WTC11 (cell line): Measurements from ENCODE around the gene MPC1. TPM values are rescaled to one million over a fixed set of nuclear protein-coding genes. Genes with fewer than 3 reads are reported as not detected.

Experiments
- CREM ChIP-seq: sonication (generic); formaldehyde crosslinking; IDR thresholded peaks from 2 replicates; pipeline ENCODE4 v1.8.1; 2022; ENCODE audit warnings: mild to moderate bottlenecking, missing genetic modification reagents, moderate library complexity
- ESRRA ChIP-seq: sonication (generic); formaldehyde crosslinking; IDR thresholded peaks from 2 replicates; pipeline ENCODE4 v1.8.1; 2022; ENCODE audit warnings: mild to moderate bottlenecking, missing genetic modification reagents, borderline replicate concordance
- ETV6 ChIP-seq: sonication (generic); formaldehyde crosslinking; IDR thresholded peaks from 2 replicates; pipeline ENCODE4 v1.8.1; 2022; ENCODE audit warnings: mild to moderate bottlenecking, missing genetic modification reagents
- GABPB1 ChIP-seq: sonication (generic); formaldehyde crosslinking; IDR thresholded peaks from 2 replicates; pipeline ENCODE4 v1.8.1; 2023; ENCODE audit warnings: mild to moderate bottlenecking, missing genetic modification reagents
- GRHL2 ChIP-seq: fragments of 250-450 bp; sonication (Bioruptor Pico); IDR thresholded peaks from 2 replicates; pipeline ENCODE4 v1.8.0; 2022; ENCODE audit warnings: mild to moderate bottlenecking, moderate library complexity; ENCODE audit not compliant: insufficient replicate concordance, severe bottlenecking
- GTF2I ChIP-seq: fragments of 250-450 bp; sonication (Bioruptor Pico); conservative IDR thresholded peaks from 2 replicates; pipeline ENCODE4 v1.4.0; 2021; ENCODE audit warnings: mild to moderate bottlenecking
- IRF2 ChIP-seq: sonication (generic); formaldehyde crosslinking; IDR thresholded peaks from 2 replicates; pipeline ENCODE4 v1.8.0; 2022; ENCODE audit warnings: low read depth, missing genetic modification reagents, borderline replicate concordance
- NFATC4 ChIP-seq: fragments of 250-450 bp; sonication (Bioruptor Pico); IDR thresholded peaks from 2 replicates; pipeline ENCODE4 v1.9.0; 2021; ENCODE audit warnings: mild to moderate bottlenecking
- NR3C1 ChIP-seq: sonication (generic); formaldehyde crosslinking; conservative IDR thresholded peaks from 2 replicates; pipeline ENCODE4 v1.8.1; 2023; ENCODE audit warnings: low read depth, mild to moderate bottlenecking, missing genetic modification reagents
- RELA ChIP-seq: sonication (generic); formaldehyde crosslinking; IDR thresholded peaks from 2 replicates; pipeline ENCODE4 v1.8.1; 2022; ENCODE audit warnings: missing genetic modification reagents, mild to moderate bottlenecking, borderline replicate concordance
- SP1 ChIP-seq: sonication (generic); formaldehyde crosslinking; conservative IDR thresholded peaks from 2 replicates; pipeline ENCODE4 v1.8.1; 2022; ENCODE audit warnings: missing genetic modification reagents
- ZNF121 ChIP-seq: sonication (generic); formaldehyde crosslinking; IDR thresholded peaks from 2 replicates; pipeline ENCODE4 v1.8.0; 2023; ENCODE audit warnings: missing genetic modification reagents
- ZNF416 ChIP-seq: fragments of 250-450 bp; sonication (Bioruptor Pico); IDR thresholded peaks from 2 replicates; pipeline ENCODE4 v1.9.0; 2021; ENCODE audit warnings: mild to moderate bottlenecking, inconsistent platforms
- ZNF671 ChIP-seq: fragments of 250-450 bp; sonication (Bioruptor Pico); IDR thresholded peaks from 2 replicates; pipeline ENCODE4 v1.8.0; 2021; ENCODE audit warnings: mild to moderate bottlenecking
- total RNA-seq: library from RNA; stranded (reverse); gene quantifications from 3 replicates; pipeline ENCODE4 v1.2.3, GENCODE V29; 2021
- TF ChIP-seq, protein P1 (sequence below): fragments of 250-450 bp; sonication (Bioruptor Pico); IDR thresholded peaks from 2 replicates; pipeline ENCODE4 v1.9.0; 2021; ENCODE audit warnings: mild to moderate bottlenecking
- TF ChIP-seq, protein P2 (sequence below): sonication (generic); formaldehyde crosslinking; conservative IDR thresholded peaks from 2 replicates; pipeline ENCODE4 v1.8.1; 2022; ENCODE audit warnings: mild to moderate bottlenecking, missing genetic modification reagents
- TF ChIP-seq, protein P3 (sequence below): sonication (generic); formaldehyde crosslinking; IDR thresholded peaks from 2 replicates; pipeline ENCODE4 v1.8.0; 2022; ENCODE audit warnings: mild to moderate bottlenecking, missing genetic modification reagents
- TF ChIP-seq, protein P4 (sequence below): sonication (generic); formaldehyde crosslinking; IDR thresholded peaks from 2 replicates; pipeline ENCODE4 v1.8.0; 2023; ENCODE audit warnings: missing genetic modification reagents, mild to moderate bottlenecking, borderline replicate concordance
- TF ChIP-seq, protein P5 (sequence below): fragments of 250-450 bp; sonication (Bioruptor Pico); conservative IDR thresholded peaks from 2 replicates; pipeline ENCODE4 v1.9.0; 2021; ENCODE audit warnings: mild to moderate bottlenecking
- TF ChIP-seq, protein P6 (sequence below): sonication (generic); formaldehyde crosslinking; IDR thresholded peaks from 2 replicates; pipeline ENCODE4 v1.8.0; 2023; ENCODE audit warnings: missing genetic modification reagents
- TF ChIP-seq, protein P7 (sequence below): sonication (generic); formaldehyde crosslinking; IDR thresholded peaks from 2 replicates; pipeline ENCODE4 v1.8.1; 2022; ENCODE audit warnings: missing genetic modification reagents, borderline replicate concordance
- TF ChIP-seq, protein P8 (sequence below): sonication (generic); formaldehyde crosslinking; IDR thresholded peaks from 2 replicates; pipeline ENCODE4 v1.8.1; 2023; ENCODE audit warnings: mild to moderate bottlenecking, missing genetic modification reagents, moderate library complexity

MPC1 gene
- total RNA-seq, 1 experiment from 2014 or later: 10.7 TPM

DNA sequence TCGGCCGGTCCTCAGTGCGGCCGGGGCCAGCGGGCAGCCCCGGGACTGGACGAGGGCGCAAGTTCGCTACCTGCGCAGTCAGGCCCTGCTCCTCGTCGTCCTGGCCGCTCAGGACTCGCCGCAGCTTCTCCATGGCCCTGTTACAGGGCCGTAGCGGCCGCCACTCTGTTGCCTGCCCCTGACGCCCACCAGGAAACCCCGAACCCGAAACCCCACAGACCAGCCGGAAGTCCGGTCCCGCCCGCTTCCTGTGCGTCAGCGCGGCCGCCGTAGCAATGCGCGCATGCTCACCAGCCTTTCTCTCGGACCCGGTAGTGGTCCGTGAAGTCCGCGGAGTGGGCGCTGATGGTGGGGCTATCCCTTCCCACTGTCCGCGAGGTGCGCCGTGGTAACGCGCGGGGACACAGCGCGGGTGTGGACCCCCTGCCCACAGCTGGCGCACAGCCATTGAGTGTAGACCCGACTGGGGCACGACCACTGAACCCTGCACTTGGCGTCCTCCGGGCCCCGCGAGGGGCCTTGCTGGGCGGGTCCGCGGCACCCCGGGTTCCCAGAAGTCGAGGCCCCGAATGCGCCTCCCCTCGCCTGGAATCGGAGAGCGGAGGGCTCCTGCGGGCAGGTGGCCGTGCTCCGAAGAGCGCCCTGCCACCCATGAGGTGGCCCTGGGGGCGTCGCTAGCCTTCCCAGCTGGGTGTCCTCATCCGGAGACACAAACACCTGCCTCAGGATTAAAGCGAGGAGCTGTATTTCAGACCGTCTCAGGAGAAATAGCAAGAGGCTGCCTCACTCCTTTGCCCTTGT, 40.2 kb downstream of the MPC1 start, which contains the start of gene SFT2D1 (continued):
- TF ChIP-seq, protein P1, sequence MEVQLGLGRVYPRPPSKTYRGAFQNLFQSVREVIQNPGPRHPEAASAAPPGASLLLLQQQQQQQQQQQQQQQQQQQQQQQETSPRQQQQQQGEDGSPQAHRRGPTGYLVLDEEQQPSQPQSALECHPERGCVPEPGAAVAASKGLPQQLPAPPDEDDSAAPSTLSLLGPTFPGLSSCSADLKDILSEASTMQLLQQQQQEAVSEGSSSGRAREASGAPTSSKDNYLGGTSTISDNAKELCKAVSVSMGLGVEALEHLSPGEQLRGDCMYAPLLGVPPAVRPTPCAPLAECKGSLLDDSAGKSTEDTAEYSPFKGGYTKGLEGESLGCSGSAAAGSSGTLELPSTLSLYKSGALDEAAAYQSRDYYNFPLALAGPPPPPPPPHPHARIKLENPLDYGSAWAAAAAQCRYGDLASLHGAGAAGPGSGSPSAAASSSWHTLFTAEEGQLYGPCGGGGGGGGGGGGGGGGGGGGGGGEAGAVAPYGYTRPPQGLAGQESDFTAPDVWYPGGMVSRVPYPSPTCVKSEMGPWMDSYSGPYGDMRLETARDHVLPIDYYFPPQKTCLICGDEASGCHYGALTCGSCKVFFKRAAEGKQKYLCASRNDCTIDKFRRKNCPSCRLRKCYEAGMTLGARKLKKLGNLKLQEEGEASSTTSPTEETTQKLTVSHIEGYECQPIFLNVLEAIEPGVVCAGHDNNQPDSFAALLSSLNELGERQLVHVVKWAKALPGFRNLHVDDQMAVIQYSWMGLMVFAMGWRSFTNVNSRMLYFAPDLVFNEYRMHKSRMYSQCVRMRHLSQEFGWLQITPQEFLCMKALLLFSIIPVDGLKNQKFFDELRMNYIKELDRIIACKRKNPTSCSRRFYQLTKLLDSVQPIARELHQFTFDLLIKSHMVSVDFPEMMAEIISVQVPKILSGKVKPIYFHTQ (CRISPR knock-in tag): no peak
- TF ChIP-seq, protein P2, sequence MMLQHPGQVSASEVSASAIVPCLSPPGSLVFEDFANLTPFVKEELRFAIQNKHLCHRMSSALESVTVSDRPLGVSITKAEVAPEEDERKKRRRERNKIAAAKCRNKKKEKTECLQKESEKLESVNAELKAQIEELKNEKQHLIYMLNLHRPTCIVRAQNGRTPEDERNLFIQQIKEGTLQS (CRISPR knock-in tag): no peak
- TF ChIP-seq GABPB1 (CRISPR knock-in tag): peak; percentile 66
- TF ChIP-seq, protein P3, sequence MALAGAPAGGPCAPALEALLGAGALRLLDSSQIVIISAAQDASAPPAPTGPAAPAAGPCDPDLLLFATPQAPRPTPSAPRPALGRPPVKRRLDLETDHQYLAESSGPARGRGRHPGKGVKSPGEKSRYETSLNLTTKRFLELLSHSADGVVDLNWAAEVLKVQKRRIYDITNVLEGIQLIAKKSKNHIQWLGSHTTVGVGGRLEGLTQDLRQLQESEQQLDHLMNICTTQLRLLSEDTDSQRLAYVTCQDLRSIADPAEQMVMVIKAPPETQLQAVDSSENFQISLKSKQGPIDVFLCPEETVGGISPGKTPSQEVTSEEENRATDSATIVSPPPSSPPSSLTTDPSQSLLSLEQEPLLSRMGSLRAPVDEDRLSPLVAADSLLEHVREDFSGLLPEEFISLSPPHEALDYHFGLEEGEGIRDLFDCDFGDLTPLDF (CRISPR knock-in tag): no peak
- TF ChIP-seq, protein P4, sequence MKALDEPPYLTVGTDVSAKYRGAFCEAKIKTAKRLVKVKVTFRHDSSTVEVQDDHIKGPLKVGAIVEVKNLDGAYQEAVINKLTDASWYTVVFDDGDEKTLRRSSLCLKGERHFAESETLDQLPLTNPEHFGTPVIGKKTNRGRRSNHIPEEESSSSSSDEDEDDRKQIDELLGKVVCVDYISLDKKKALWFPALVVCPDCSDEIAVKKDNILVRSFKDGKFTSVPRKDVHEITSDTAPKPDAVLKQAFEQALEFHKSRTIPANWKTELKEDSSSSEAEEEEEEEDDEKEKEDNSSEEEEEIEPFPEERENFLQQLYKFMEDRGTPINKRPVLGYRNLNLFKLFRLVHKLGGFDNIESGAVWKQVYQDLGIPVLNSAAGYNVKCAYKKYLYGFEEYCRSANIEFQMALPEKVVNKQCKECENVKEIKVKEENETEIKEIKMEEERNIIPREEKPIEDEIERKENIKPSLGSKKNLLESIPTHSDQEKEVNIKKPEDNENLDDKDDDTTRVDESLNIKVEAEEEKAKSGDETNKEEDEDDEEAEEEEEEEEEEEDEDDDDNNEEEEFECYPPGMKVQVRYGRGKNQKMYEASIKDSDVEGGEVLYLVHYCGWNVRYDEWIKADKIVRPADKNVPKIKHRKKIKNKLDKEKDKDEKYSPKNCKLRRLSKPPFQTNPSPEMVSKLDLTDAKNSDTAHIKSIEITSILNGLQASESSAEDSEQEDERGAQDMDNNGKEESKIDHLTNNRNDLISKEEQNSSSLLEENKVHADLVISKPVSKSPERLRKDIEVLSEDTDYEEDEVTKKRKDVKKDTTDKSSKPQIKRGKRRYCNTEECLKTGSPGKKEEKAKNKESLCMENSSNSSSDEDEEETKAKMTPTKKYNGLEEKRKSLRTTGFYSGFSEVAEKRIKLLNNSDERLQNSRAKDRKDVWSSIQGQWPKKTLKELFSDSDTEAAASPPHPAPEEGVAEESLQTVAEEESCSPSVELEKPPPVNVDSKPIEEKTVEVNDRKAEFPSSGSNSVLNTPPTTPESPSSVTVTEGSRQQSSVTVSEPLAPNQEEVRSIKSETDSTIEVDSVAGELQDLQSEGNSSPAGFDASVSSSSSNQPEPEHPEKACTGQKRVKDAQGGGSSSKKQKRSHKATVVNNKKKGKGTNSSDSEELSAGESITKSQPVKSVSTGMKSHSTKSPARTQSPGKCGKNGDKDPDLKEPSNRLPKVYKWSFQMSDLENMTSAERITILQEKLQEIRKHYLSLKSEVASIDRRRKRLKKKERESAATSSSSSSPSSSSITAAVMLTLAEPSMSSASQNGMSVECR (CRISPR knock-in tag): peak; percentile 61; the same call in 1 of the 2 replicates
- TF ChIP-seq, protein P5, sequence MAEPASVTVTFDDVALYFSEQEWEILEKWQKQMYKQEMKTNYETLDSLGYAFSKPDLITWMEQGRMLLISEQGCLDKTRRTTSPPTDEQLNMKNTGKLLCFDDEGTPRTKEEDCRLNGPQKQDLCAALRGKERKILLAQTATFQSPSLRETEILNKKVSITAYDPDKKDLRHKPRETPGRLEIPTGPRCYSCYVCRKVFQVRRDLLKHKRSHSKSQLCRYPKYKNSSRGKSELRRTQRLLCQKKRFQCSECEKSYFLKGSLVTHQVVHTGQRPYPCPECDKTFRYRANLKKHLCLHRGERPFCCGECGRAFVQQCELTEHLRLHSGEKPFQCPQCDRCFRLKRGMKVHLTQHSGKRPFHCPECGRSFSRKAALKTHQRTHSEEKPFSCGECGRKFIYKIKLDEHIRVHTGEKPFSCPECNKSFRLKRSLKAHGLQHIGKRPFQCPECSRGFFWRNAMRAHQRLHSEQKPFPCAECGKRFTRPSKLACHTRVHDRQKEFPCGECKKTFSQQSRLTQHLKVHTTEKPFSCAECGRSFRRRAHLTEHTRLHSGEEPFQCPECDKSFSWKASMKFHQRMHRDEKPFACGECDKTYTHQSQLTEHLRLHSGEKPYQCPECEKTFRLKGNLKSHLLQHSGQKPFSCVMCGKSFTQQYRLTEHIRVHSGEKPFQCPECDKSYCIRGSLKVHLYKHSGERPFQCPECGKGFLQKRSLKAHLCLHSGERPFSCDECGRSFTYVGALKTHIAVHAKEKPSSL (CRISPR knock-in tag): no peak
- no peak for TF ChIP-seq GRHL2 (CRISPR knock-in tag)
- no peak for TF ChIP-seq NFATC4 (CRISPR knock-in tag)
- TF ChIP-seq, protein P6, sequence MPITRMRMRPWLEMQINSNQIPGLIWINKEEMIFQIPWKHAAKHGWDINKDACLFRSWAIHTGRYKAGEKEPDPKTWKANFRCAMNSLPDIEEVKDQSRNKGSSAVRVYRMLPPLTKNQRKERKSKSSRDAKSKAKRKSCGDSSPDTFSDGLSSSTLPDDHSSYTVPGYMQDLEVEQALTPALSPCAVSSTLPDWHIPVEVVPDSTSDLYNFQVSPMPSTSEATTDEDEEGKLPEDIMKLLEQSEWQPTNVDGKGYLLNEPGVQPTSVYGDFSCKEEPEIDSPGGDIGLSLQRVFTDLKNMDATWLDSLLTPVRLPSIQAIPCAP (CRISPR knock-in tag): no peak
- TF ChIP-seq ESRRA (CRISPR knock-in tag): 0 out of 2 replicates have a peak, but pooled peaks have one; percentile 24
- peak; percentile 43; the same call in 1 of the 2 replicates for TF ChIP-seq CREM (CRISPR knock-in tag)
- peak; percentile 64 for TF ChIP-seq ETV6 (CRISPR knock-in tag)
- TF ChIP-seq NR3C1 (CRISPR knock-in tag): no peak; the same call in 1 of the 2 replicates
- TF ChIP-seq ZNF671: no peak
- 0 out of 2 replicates have a peak, but pooled peaks have one; percentile 48 for TF ChIP-seq GTF2I (CRISPR knock-in tag)
- TF ChIP-seq SP1 (CRISPR knock-in tag): no peak; the same call in 1 of the 2 replicates
- TF ChIP-seq, protein P7, sequence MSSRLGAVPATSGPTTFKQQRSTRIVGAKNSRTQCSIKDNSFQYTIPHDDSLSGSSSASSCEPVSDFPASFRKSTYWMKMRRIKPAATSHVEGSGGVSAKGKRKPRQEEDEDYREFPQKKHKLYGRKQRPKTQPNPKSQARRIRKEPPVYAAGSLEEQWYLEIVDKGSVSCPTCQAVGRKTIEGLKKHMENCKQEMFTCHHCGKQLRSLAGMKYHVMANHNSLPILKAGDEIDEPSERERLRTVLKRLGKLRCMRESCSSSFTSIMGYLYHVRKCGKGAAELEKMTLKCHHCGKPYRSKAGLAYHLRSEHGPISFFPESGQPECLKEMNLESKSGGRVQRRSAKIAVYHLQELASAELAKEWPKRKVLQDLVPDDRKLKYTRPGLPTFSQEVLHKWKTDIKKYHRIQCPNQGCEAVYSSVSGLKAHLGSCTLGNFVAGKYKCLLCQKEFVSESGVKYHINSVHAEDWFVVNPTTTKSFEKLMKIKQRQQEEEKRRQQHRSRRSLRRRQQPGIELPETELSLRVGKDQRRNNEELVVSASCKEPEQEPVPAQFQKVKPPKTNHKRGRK (CRISPR knock-in tag): no peak
- no peak for TF ChIP-seq IRF2 (CRISPR knock-in tag)
- TF ChIP-seq ZNF416 (CRISPR knock-in tag): no peak
- TF ChIP-seq RELA (CRISPR knock-in tag): peak; percentile 80; the same call in 1 of the 2 replicates
- TF ChIP-seq, protein P8, sequence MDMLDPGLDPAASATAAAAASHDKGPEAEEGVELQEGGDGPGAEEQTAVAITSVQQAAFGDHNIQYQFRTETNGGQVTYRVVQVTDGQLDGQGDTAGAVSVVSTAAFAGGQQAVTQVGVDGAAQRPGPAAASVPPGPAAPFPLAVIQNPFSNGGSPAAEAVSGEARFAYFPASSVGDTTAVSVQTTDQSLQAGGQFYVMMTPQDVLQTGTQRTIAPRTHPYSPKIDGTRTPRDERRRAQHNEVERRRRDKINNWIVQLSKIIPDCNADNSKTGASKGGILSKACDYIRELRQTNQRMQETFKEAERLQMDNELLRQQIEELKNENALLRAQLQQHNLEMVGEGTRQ: no peak
- TF ChIP-seq ZNF121: peak; percentile 94
